Naive thymus-derived CD4-positive, alpha-beta T cell (primary cell): ENCODE results near the gene PHF19. TPM values are rescaled to one million over a fixed set of nuclear protein-coding genes. Genes with fewer than 3 reads are reported as not detected.

Experiments used
- ATAC-seq: fragments of 150-1000 bp; cut with Tn5 transposase; 2 replicates; pipeline ENCODE4 v1.10.0; 2021; ENCODE audit warnings: mild to moderate bottlenecking, moderate library complexity
- CTCF ChIA-PET: fragments of 350-600 bp; sonication (Branson Sonifier 250); formaldehyde crosslinking; loops from one replicate; lab custom pipeline; 2021; ENCODE audit warnings: antibody characterized with exemption; lab: Charles Lee
- POLR2A ChIA-PET: fragments of 350-600 bp; sonication (Branson Sonifier 250); formaldehyde crosslinking; loops from one replicate; lab custom pipeline; 2021; ENCODE audit warnings: antibody characterized with exemption, inconsistent platforms; lab: Charles Lee
- DNase-seq, 9 donors: peaks; one replicate each; pipeline versions ENCODE4 v3.0.0 to v3.0.0-alpha.2; 2020 to 2022; ENCODE audit warnings: mixed read lengths in 1 of 9
- H3K27ac ChIP-seq: one replicate; pipeline ENCODE4 v1.7.0; 2013; ENCODE audit warnings: mild to moderate bottlenecking, low read depth, low read length, moderate library complexity
- H3K27me3 ChIP-seq, 2 donors: one replicate each; pipeline ENCODE4 v1.7.0; 2013; ENCODE audit warnings: low read length in 2 of 2, mild to moderate bottlenecking in 2 of 2, moderate library complexity in 2 of 2; ENCODE audit not compliant: control insufficient read depth in 2 of 2, insufficient read depth in 2 of 2
- H3K36me3 ChIP-seq, 3 experiments: 1 replicate in 2 of 3; 2 replicates in 1 of 3; pipeline ENCODE4 v1.7.0; 2013; ENCODE audit warnings: low read length in 3 of 3, mild to moderate bottlenecking in 3 of 3, moderate library complexity in 1 of 3; ENCODE audit not compliant: insufficient read depth in 3 of 3, control insufficient read depth in 2 of 3
- H3K4me1 ChIP-seq, 2 donors: one replicate each; pipeline ENCODE4 v1.7.0; 2013; ENCODE audit warnings: low read length in 2 of 2, mild to moderate bottlenecking in 2 of 2, moderate library complexity in 1 of 2; ENCODE audit not compliant: control insufficient read depth in 2 of 2, insufficient read depth in 2 of 2
- H3K4me3 ChIP-seq: 2 replicates; pipeline ENCODE4 v1.7.0; 2013; ENCODE audit warnings: mild to moderate bottlenecking, low read length
- H3K9me3 ChIP-seq, 3 experiments: 1 replicate in 2 of 3; 2 replicates in 1 of 3; pipeline ENCODE4 v1.7.0; 2013; ENCODE audit warnings: low read length in 3 of 3; ENCODE audit not compliant: control insufficient read depth in 2 of 3
- H3K27ac Mint-ChIP-seq, 9 donors: one replicate each; pipeline ENCODE4 v1.8.0; 2020 to 2022; ENCODE audit warnings: mixed read lengths in 9 of 9, mild to moderate bottlenecking in 8 of 9, moderate library complexity in 5 of 9, inconsistent platforms in 2 of 9
- H3K27me3 Mint-ChIP-seq, 5 donors: one replicate each; pipeline ENCODE4 v1.8.0; 2021 to 2022; ENCODE audit warnings: mixed read lengths in 5 of 5, mild to moderate bottlenecking in 1 of 5
- H3K36me3 Mint-ChIP-seq, 5 donors: one replicate each; pipeline ENCODE4 v1.8.0; 2020 to 2022; ENCODE audit warnings: mixed read lengths in 5 of 5, mild to moderate bottlenecking in 3 of 5, inconsistent platforms in 1 of 5
- H3K4me1 Mint-ChIP-seq, 7 donors: one replicate each; pipeline ENCODE4 v1.8.0; 2020 to 2022; ENCODE audit warnings: mixed read lengths in 7 of 7, mild to moderate bottlenecking in 3 of 7, inconsistent platforms in 1 of 7
- H3K4me3 Mint-ChIP-seq, 10 donors: one replicate each; pipeline ENCODE4 v1.8.0; 2020 to 2022; ENCODE audit warnings: mild to moderate bottlenecking in 10 of 10, mixed read lengths in 10 of 10, moderate library complexity in 6 of 10, inconsistent platforms in 2 of 10
- H3K9me3 Mint-ChIP-seq, 11 donors: one replicate each; pipeline ENCODE4 v1.8.0; 2020 to 2022; ENCODE audit warnings: mixed read lengths in 11 of 11, mild to moderate bottlenecking in 4 of 11, inconsistent platforms in 1 of 11, moderate library complexity in 1 of 11
- intact Hi-C, 2 donors: fragments of 100-400 bp; cut with micrococcal nuclease; formaldehyde crosslinking; loops; one replicate each; pipeline ENCODE4 v1.15.1; 2023
- polyA plus RNA-seq, 2 donors: library from polyadenylated mRNA; unstranded; fragments of 300-500 nt; fragmentation: Illumina TruSeq; gene quantifications; one replicate each; pipeline ENCODE4 v1.2.3, GENCODE V29; 2021
- total RNA-seq, 6 experiments: library from RNA in 5 of 6; stranded (reverse) in 5 of 6; gene quantifications; 1 replicate in 5 of 6; 2 replicates in 1 of 6; pipeline ENCODE4 v1.2.3 and lab custom pipeline; 2021 to 2026

PHF19 gene
- total and polyA plus RNA-seq, 7 experiments from 2014 or later: 13.1 to 271 (median 84.0) TPM

DNA sequence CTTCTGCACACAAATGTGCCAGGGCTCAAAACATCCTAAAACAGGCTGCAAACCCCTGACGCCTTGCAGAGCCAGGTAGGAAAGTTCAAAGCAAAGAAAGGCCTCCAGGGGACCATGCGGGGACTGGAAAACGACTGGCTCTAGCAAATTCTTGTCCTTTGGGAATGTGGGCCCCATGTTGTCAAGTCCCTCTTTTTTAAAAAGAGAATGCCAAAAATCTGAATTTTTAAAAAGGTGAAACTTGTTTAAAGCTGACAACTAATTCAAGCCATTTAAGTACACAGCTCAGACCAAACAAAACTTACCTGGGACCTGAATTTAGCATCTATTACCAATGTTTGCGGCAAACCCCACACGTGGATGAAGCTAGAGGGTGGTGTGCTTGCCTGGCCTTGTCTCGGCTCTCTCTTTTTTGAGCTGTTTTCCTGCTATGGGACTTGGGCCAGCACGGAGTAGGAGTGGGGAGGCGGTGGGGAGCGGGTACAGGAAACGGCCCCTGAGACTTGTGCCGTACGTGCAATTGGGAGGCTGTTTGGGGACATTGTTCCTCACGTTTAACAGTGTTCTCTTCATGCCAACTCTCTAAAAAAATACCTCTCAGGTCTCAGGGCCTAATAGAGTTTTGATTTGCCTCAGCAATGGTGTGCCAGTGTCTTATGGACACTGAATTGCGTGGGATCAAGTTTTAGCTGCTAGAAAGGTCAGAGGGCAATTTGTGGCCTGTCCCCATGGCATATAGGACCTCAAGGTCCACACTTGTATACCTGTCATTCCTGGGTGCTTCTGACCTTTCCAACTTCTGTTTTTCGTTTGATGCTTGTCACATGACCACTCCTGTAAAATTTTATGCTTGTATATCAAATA lies 15.1 kb upstream of the PHF19 start:
- DNase-seq: peak in 6 of 9 donors; percentile 46 to 56 (median 52)
- intact Hi-C loops: loop anchor here (1.0 kb wide), 9 partner anchors 9 to 461 kb away; partner anchors contain the start of gene TRAF1 (in 2 of the 2)
- POLR2A ChIA-PET: interaction anchor here (0.8 to 43.4 kb wide), 8 partner anchors 9 to 234 kb away, joined by 3 to 2417 read pairs (median 15); partner anchors contain the start of genes PHF19, PSMD5 and TRAF1
- CTCF ChIA-PET: interaction anchor here (0.7 to 4.3 kb wide), 15 partner anchors 8 to 90 kb away, joined by 3 to 29 read pairs (median 6); partner anchors contain the start of gene PHF19
- ATAC-seq: peak; percentile 45
- Mint-ChIP-seq H3K9me3 (peaks cover 0 to 3% (median 0%) of the 10 kb centered on the region in 11 donors), H3K4me3 (peak overlapping the region; percentile 54 to 85 (median 81)), H3K27ac (peak overlapping the region; percentile 92 to 100 (median 99)), H3K27me3 (no peaks in the 10 kb centered on the region), H3K4me1 (peaks cover 40 to 90% (median 70%) of the 10 kb centered on the region in 7 donors), H3K36me3 (peaks cover 0 to 24% (median 0%) of the 10 kb centered on the region in 5 donors)
- peak overlapping the region; percentile 90 for H3K27ac ChIP-seq
- no peaks in the 10 kb centered on the region for H3K27me3 ChIP-seq
- peaks cover 58 to 86% of the 10 kb centered on the region in 2 donors for H3K4me1 ChIP-seq
- no peaks in the 10 kb centered on the region for H3K36me3 ChIP-seq
- H3K4me3 ChIP-seq: peak overlapping the region; percentile 17
- H3K9me3 ChIP-seq: no peaks in the 10 kb centered on the region

DNA sequence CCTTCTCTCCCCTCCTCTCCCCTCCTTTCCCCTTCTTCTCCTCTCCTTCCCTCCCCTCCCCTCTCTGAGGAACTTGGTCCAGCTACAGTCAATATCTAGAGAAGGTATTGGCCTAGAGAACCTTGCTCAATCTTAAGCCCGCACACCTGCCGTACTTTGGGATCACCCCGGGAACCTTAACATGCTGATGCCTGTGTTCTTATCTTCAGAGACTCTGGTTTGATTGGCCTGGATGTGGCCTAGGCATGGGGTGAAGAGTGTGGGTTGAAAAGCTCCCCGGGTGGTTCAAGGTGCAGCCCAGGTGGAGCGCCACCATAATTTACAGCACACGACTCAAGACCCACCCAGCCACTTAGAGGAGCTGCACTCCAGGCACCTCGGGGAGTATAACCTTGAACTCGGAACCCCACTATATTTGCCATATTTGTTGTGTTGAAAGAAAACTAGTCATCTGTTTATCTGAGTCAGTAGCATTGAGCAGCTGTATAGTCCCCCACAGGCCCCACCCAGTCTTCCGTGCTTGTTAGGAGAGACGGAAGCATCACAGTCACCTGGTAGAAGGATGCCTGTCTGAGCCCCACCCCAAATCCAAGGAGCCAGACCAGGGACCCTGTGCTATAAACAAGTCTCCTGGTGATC lies 14.4 kb upstream of the PHF19 start:
- ChIA-PET CTCF (interaction anchor here (0.7 to 4.3 kb wide), 12 partner anchors 9 to 44 kb away, joined by 3 to 29 read pairs (median 11); partner anchors contain the start of gene PHF19), POLR2A (interaction anchor here (0.8 to 43.4 kb wide), 9 partner anchors 8 to 235 kb away, joined by 3 to 2417 read pairs (median 5); partner anchors contain the start of genes PHF19, PSMD5 and TRAF1)
- H3K9me3 ChIP-seq: no peaks in the 10 kb centered on the region
- peak overlapping the region; percentile 77 to 86 (median 82) for H3K4me3 Mint-ChIP-seq
- H3K9me3 Mint-ChIP-seq: peaks cover 0 to 3% (median 0%) of the 10 kb centered on the region in 11 donors
- DNase-seq: peak in 8 of 9 donors; percentile 60 to 73 (median 66)
- H3K27ac ChIP-seq: peak overlapping the region; percentile 90
- H3K27ac Mint-ChIP-seq: peak overlapping the region; percentile 92 to 100 (median 99)
- no peaks in the 10 kb centered on the region for H3K27me3 Mint-ChIP-seq
- H3K27me3 ChIP-seq: no peaks in the 10 kb centered on the region
- no peaks in the 10 kb centered on the region for H3K36me3 ChIP-seq
- H3K4me1 ChIP-seq: peaks cover 51 to 82% of the 10 kb centered on the region in 2 donors
- H3K4me3 ChIP-seq: peak overlapping the region; percentile 17
- ATAC-seq: peak; percentile 68
- intact Hi-C loops: loop anchor here in 1 of 2 donors (1.0 kb wide), 2 partner anchors 35 to 462 kb away; partner anchors contain the start of gene TRAF1
- peaks cover 0 to 26% (median 0%) of the 10 kb centered on the region in 5 donors for H3K36me3 Mint-ChIP-seq
- peaks cover 35 to 90% (median 63%) of the 10 kb centered on the region in 7 donors for H3K4me1 Mint-ChIP-seq

DNA sequence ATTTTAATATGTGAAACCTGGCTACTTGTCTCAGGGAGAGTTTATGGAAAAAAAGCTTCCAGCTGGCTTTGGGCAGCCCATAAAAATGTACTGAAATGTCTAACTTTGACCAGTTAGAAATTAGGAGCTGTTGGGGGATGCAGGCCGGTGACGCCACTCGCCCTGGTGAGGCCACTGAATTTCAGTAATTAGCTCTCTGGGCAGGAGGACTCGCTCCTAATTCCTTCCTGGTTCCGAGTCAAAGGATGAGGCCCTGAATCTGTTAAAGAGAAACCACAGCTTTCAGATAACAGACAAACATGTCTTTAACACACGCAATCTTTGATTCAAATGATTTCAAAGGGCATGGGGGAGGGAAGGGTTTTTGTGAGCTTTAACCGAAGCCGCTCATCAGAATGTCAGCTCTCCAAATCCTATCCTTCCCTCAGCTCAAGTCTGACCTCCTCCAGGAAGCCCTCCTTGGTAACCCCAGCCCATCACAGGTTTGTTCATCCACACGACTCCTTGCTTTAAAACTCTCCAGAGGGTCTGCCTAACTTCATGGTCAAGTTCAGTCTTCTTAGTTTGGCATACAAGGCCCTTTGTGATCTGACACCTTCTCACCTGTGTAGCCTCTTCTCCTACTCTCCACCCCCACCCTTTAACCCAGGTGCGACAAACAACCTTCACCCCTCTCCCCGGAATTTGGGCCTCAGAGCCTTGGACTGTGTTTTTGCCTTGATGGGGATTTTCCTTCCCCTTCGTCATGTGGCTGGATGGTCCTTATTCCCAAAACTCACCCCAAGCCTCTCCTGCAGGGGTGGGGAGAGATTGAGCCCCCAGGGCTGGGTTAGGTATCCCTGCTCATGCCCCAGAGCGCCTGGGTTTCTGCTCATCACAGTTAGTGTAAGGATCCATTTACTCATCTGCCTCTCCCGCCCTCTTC lies 13.6 kb upstream of the PHF19 start:
- no peaks in the 10 kb centered on the region for H3K27me3 Mint-ChIP-seq
- Histone ChIP-seq H3K27me3 (no peaks in the 10 kb centered on the region), H3K4me3 (peak overlapping the region; percentile 17), H3K9me3 (no peaks in the 10 kb centered on the region), H3K36me3 (no peaks in the 10 kb centered on the region), H3K4me1 (peaks cover 50 to 75% of the 10 kb centered on the region in 2 donors), H3K27ac (peak overlapping the region; percentile 90)
- ChIA-PET POLR2A (interaction anchor here (0.6 to 43.4 kb wide), 11 partner anchors 17 to 311 kb away, joined by 3 to 2417 read pairs (median 3); partner anchors contain the start of genes PHF19, PSMD5, RAB14 and TRAF1), CTCF (interaction anchor here (0.7 to 4.3 kb wide), 15 partner anchors 10 to 46 kb away, joined by 3 to 29 read pairs (median 9); partner anchors contain the start of genes PHF19 and TRAF1)
- H3K4me3 Mint-ChIP-seq: peak overlapping the region; percentile 77 to 90 (median 82)
- peaks cover 39 to 91% (median 70%) of the 10 kb centered on the region in 7 donors for H3K4me1 Mint-ChIP-seq
- H3K36me3 Mint-ChIP-seq: peaks cover 0 to 33% (median 0%) of the 10 kb centered on the region in 5 donors
- H3K9me3 Mint-ChIP-seq: peaks cover 0 to 3% (median 0%) of the 10 kb centered on the region in 11 donors
- intact Hi-C loops: loop anchor here (1.0 kb wide), 5 partner anchors 13 to 463 kb away; partner anchors contain the start of genes PHF19 (in 1 of the 2) and TRAF1 (in 1 of the 2)
- DNase-seq (peak in 7 of 9 donors; percentile 82 to 86 (median 83)), ATAC-seq (peak; percentile 60)
- peak overlapping the region; percentile 92 to 100 (median 99) for H3K27ac Mint-ChIP-seq

DNA sequence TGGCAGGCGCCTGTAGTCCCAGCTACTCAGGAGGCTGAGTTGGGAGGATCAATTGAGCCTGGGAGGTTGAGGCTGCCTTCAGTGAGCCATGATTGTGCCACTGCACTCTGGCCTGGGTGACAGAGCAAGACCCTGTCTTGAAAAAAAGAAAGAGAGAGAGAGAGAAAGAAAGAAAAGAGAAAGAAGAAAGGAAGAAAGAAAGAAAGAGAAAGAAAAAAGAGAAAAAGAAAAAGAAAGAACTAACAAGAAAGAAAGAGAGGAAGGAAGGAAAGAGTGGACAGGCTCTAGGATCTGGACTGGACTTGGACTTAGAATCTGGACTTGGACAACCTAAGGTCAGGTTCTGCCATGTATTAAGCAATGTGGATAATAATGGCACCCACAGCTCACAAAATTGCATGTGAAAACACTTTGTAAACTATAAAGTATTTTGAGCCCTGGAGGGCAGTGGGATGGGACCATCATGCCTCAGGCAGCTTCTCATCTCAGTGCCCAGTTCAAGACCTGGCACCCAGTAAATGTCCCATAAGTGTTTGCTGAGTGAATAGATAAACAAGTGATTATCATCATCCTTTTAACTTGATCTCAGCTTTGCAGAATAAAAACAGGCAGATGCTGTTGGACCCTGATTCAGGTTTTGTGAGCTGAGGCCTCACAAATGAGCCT lies 12.8 kb upstream of the PHF19 start:
- peak overlapping the region; percentile 17 for H3K4me3 ChIP-seq
- peak overlapping the region; percentile 90 for H3K27ac ChIP-seq
- no peaks in the 10 kb centered on the region for H3K27me3 Mint-ChIP-seq
- H3K9me3 ChIP-seq: no peaks in the 10 kb centered on the region
- H3K4me3 Mint-ChIP-seq: peak overlapping the region; percentile 73 to 90 (median 82)
- H3K4me1 ChIP-seq: peaks cover 50 to 67% of the 10 kb centered on the region in 2 donors
- H3K9me3 Mint-ChIP-seq: peaks cover 0 to 3% (median 0%) of the 10 kb centered on the region in 11 donors
- CTCF ChIA-PET: interaction anchor here (0.7 to 4.3 kb wide), 12 partner anchors 11 to 134 kb away, joined by 3 to 29 read pairs (median 10); partner anchors contain the start of genes PHF19 and TRAF1
- H3K4me1 Mint-ChIP-seq: peaks cover 39 to 85% (median 65%) of the 10 kb centered on the region in 7 donors
- H3K27ac Mint-ChIP-seq: peak overlapping the region; percentile 92 to 100 (median 99)
- intact Hi-C loops: loop anchor here in 1 of 2 donors (1.0 kb wide), 3 partner anchors 12 to 47 kb away; partner anchors contain the start of gene PHF19
- peaks cover 0 to 33% (median 0%) of the 10 kb centered on the region in 5 donors for H3K36me3 Mint-ChIP-seq
- no peaks in the 10 kb centered on the region for H3K36me3 ChIP-seq
- DNase-seq: no peak
- no peaks in the 10 kb centered on the region for H3K27me3 ChIP-seq
- no peak for ATAC-seq
- POLR2A ChIA-PET: interaction anchor here (0.6 to 43.4 kb wide), 9 partner anchors 16 to 312 kb away, joined by 3 to 2417 read pairs (median 3); partner anchors contain the start of genes PHF19, PSMD5, RAB14 and TRAF1

DNA sequence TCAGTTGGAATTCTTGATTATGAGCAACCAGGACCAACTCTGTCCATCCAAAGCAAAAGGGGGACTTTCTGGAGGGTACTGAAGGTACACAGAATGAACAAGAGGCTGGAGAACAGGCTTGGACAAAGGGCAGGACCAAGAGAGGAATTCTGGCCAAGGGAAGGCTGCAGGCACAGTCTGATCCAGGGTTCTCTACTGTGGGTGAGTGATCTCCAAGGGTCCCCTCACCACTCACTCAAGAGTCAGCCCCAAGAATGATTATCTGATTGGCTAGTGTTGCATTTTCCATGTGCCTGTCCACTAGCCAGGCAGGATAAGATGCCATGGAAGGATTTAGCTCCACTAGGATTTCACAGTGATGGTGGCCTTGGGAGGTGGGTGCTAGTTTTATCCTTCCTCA lies 11.6 kb upstream of the PHF19 start:
- Mint-ChIP-seq H3K27me3 (no peaks in the 10 kb centered on the region), H3K9me3 (peaks cover 0 to 3% (median 0%) of the 10 kb centered on the region in 11 donors), H3K27ac (peak overlapping the region; percentile 77 to 100 (median 99)), H3K4me3 (peak overlapping the region in 7 of 10 donors; percentile 11 to 84 (median 23)), H3K4me1 (peaks cover 40 to 84% (median 71%) of the 10 kb centered on the region in 7 donors), H3K36me3 (peaks cover 0 to 37% (median 0%) of the 10 kb centered on the region in 5 donors)
- no peak for DNase-seq
- H3K36me3 ChIP-seq: no peaks in the 10 kb centered on the region
- H3K27ac ChIP-seq: peak overlapping the region; percentile 90
- H3K9me3 ChIP-seq: no peaks in the 10 kb centered on the region
- H3K4me1 ChIP-seq: peaks cover 46 to 65% of the 10 kb centered on the region in 2 donors
- ChIA-PET POLR2A (interaction anchor here (3.8 to 43.4 kb wide), 4 partner anchors 8 to 44 kb away, joined by 17 to 2417 read pairs (median 379); partner anchors contain the start of genes PHF19, PSMD5 and TRAF1), CTCF (interaction anchor here (0.7 to 3.9 kb wide), 5 partner anchors 8 to 46 kb away, joined by 3 to 24 read pairs (median 3); partner anchors contain the start of gene PHF19)
- no peak overlapping the region for H3K4me3 ChIP-seq
- intact Hi-C loops: no loop called here
- no peak for ATAC-seq
- no peaks in the 10 kb centered on the region for H3K27me3 ChIP-seq
